Inflammatory macrophage (primary cell): Measurements from ENCODE around the gene LIPG.

Experiments
- DNase-seq, 2 donors: peaks; one replicate each; pipeline ENCODE4 v3.0.0-alpha.2; 2020 to 2022

Gene LIPG

DNA sequence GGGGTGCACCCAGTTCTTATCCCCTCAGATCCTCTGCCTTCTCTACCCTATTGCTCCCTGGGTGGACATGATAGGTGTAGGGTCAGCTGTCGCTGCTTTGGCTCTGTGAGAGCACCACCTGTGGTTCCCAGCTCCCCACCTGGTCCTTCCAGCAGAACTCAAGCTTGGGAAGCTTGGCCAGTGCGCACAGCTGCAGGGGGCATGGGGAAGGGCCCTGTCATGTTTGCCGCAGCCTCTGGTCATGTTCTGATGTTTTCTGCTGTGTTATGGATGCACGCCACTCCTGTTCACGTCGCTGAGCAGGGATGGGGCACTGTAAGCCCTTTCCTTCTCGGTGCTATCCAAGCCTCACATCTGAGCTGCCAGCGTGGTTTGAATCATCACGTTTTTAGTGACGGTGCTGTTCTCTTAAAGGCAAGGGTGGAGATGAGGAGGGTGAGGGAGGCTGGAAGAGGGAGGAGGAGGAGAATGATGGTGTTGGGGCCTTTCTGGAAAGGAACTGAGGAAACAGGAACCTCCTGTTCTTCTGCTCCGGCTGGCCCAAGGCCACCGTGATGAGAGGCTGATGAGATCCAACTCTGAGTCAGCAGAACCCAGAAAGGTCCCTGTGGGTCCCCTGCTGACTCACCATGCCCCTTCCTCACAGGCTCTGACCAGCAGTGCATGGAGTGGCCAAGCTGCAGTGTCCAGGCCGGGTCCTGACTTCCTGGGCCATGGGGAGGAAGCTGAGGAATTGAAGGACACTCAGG, 78.0 kb downstream of the LIPG start:
- DNase-seq = no peak

DNA sequence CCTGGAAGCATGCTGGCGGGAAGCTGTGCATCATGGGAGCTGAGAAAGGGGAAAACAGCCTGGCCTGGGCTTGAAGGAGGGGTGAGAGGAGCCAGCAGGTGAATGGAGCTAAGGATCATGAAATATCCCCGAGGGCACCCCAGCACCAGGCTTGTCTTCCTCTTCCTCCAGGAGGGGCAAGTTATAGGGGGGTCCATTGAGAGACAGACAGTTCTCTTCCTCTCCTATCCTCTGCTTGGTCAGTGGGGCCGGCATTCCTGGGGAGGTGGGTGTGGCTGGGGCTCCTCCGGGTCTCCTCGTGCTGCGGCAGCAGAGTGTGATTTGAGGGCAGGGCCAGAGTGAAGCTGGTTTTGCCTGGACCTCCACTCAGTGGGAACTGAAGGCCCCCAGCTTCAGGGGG, 78.9 kb downstream of the LIPG start:
- no peak for DNase-seq

DNA sequence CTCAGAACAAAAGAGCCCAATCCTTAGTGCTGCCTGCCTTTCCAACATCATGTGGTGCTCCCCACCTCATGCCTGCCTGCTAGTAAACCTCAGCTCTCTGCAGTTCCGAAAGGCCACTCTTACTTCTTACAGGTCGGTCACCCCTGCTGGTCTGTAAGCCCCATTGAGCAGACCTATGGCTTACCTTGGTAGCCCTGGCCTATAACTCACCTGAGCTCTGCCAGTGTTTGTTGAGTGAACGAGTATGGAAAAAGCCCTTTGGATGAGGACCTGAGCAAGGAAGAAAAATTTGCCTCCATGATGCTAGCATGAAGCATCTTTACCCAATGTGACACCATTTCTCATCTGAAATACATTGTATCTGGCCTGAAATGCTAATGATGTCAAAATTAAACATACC, 83.3 kb downstream of the LIPG start:
- DNase-seq = no peak

DNA sequence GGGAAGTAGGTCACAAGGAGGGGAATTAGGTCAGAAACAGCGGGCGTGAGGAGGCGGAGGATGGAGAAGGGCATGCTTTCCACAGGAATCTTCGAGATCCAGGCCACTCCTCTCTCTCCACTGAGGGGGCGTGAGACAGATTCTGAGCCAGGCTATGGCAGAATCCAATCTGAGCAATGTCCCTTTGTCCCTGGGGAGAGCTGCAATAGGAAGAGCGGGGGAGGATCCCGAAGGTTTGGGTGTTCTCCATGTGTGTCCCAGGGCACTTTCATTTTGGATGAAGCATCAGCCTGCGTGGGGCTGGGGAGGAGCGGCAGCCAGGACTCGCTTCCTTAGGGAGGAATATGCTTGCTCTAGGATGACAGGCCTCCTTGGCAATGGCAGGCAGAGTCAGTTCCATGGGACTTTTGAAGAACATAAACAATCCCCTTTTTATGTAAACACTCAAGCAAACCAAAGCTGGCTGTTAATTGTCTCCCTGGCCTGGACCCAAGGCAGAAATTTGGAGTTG, 84.0 kb downstream of the LIPG start:
- no peak for DNase-seq

DNA sequence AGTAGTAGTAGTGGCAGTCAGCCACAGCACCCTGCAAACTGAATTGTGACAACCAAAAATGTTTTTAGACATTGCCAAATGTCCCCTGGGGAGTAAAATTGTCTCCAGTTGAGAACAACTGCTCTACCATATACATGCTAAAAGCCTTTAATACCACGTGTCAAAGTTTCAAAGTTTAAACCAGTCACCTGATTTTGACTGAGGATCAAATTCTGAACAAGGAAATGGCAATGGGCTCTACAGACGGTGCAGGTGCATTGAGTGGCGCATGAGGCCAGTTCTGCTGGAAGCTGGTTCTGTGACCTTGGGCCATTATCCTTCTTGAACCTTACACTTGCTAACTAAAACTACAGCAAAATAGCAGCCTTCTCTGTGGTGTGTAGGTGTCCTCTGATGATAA, 85.0 kb downstream of the LIPG start:
- no peak for DNase-seq

DNA sequence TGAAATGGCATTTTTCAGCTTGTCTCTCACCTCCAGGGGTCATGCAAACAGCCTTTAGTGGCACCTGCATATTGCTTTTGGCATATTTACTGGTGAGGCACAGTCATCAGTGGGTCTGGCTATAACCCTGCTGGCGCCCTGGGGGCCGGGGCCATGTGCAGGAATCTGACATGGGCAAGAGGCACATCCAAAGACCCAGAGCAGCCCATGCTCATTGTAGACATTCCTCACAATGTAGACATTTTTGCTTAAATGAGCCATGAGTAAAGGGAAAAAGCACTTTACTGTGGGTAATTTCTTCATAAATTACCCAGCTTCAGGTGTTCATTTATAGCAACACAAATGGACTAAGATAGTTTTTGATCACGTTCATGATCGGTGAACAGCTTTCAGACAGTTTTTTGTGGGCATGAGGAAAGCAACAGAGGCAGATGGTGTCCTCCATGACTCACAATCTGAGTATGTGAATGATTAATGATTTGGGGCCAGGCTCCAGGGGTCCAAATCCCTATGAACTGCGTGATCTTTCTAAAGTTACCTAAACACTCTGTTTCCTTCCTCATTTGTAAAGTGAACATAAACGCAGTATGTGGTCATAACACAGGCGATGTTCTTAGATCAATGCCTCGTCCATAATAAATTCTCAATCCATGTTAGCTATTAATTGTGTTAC, 85.8 kb downstream of the LIPG start:
- no peak for DNase-seq

DNA sequence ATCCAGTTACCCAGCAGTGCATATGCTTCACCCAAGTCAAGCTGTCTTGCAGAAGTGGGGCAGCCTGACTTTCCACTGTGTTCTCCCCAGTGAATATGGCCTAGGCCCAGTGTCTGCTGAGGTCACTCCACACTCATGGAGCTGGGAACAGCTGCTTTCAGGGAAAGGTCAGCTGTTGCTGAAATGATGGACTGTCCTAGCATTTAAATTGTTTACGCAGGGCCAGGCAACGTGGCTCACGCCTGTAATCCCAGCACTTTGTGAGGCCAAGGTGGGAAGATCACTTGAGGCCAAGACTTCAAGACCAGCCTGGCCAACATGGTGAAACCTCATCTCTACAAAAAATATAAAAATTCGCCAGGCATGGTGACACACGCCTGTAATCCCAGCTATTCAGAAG, 86.5 kb downstream of the LIPG start:
- DNase-seq = no peak
